Right atrium auricular region (tissue), 2 donors: ENCODE data around the gene MEIS1. TPM values are rescaled to one million over a fixed set of nuclear protein-coding genes. Genes with fewer than 3 reads are reported as not detected.

ENCODE experiments used
- DNase-seq: peaks from one replicate; pipeline ENCODE4 v3.0.0-alpha.2; 2019; ENCODE audit warnings: low spot score
- H3K27ac ChIP-seq, 2 donors: fragments of 200-600 bp; sonication (generic); 1 replicate in 1 of 2; 2 replicates in 1 of 2; pipeline ENCODE4 v1.5.1; 2016 to 2019
- H3K27me3 ChIP-seq, 2 donors: fragments of 200-600 bp; sonication (generic); one replicate each; pipeline versions ENCODE4 v1.5.1 to v1.6.0; 2017 to 2019
- H3K36me3 ChIP-seq: fragments of 200-600 bp; sonication (generic); one replicate; pipeline ENCODE4 v1.5.1; 2016
- H3K4me1 ChIP-seq, 2 donors: fragments of 200-600 bp; sonication (generic); one replicate each; pipeline versions ENCODE4 v1.5.1 to v1.6.0; 2017 to 2019
- H3K4me3 ChIP-seq, 2 donors: fragments of 200-600 bp; sonication (generic); 1 replicate in 1 of 2; 2 replicates in 1 of 2; pipeline ENCODE4 v1.5.1; 2017 to 2019; ENCODE audit warnings: mild to moderate bottlenecking in 1 of 2, moderate library complexity in 1 of 2
- H3K9me3 ChIP-seq, 2 donors: fragments of 200-600 bp; sonication (generic); one replicate each; pipeline ENCODE4 v1.5.1; 2019
- total RNA-seq, 2 donors: library from RNA; depleted of rRNA; stranded (reverse); fragments of >200 nt; gene quantifications; one replicate each; pipeline ENCODE4 v1.1.0, GENCODE V29; 2016
- TF ChIP-seq, protein P1 (sequence below), 2 donors: fragments of 200-600 bp; sonication (generic); IDR thresholded peaks; one replicate each; pipeline ENCODE4 v1.5.1; 2019; ENCODE audit warnings: antibody characterized with exemption in 2 of 2

Gene MEIS1
- total RNA-seq, 2 donors from 2014 or later: 13.6 to 16.7 TPM

DNA sequence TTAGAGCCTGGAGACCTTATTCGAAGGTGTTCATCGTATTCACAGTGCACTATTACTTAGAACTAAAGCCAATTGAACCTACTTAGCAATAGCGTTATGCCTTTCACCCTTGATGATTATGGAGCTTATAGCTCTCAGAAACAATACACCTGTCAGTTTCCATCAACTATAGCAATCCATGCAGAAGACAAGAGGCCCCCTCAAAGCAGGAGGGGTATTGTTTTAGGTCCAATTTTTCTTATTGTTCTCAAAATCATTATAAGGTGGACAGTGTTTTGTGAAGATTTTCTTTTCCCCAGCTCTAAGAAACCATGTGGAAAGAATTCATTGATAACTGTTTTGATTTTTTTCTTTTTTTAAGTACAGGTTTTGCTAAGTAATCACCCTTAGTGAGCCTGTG lies 135.5 kb downstream of the MEIS1 start:
- H3K4me1 ChIP-seq: peaks cover 0 to 2% of the 10 kb centered on the region in 2 donors
- H3K9me3 ChIP-seq: no peaks in the 10 kb centered on the region
- peaks cover 14% of the 10 kb centered on the region for H3K36me3 ChIP-seq
- no peak for DNase-seq
- H3K27me3 ChIP-seq: peaks cover 0 to under 1% of the 10 kb centered on the region in 2 donors
- TF ChIP-seq, protein P1, sequence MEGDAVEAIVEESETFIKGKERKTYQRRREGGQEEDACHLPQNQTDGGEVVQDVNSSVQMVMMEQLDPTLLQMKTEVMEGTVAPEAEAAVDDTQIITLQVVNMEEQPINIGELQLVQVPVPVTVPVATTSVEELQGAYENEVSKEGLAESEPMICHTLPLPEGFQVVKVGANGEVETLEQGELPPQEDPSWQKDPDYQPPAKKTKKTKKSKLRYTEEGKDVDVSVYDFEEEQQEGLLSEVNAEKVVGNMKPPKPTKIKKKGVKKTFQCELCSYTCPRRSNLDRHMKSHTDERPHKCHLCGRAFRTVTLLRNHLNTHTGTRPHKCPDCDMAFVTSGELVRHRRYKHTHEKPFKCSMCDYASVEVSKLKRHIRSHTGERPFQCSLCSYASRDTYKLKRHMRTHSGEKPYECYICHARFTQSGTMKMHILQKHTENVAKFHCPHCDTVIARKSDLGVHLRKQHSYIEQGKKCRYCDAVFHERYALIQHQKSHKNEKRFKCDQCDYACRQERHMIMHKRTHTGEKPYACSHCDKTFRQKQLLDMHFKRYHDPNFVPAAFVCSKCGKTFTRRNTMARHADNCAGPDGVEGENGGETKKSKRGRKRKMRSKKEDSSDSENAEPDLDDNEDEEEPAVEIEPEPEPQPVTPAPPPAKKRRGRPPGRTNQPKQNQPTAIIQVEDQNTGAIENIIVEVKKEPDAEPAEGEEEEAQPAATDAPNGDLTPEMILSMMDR (IDR thresholded peaks at IDR 0.05): no peak
- no peak overlapping the region for H3K27ac ChIP-seq
- no peak overlapping the region for H3K4me3 ChIP-seq

DNA sequence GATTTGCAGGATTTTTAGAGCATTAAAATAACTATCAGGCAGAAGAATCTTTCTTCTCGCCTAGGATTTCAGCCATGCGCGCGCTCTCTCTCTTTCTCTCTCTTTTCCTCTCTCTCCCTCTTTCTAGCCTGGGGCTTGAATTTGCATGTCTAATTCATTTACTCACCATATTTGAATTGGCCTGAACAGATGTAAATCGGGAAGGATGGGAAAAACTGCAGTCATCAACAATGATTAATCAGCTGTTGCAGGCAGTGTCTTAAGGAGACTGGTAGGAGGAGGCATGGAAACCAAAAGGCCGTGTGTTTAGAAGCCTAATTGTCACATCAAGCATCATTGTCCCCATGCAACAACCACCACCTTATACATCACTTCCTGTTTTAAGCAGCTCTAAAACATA lies 137.0 kb downstream of the MEIS1 start:
- no peak for DNase-seq
- H3K36me3 ChIP-seq: peaks cover 14% of the 10 kb centered on the region
- H3K27me3 ChIP-seq: peaks cover 8 to 15% of the 10 kb centered on the region in 2 donors

DNA sequence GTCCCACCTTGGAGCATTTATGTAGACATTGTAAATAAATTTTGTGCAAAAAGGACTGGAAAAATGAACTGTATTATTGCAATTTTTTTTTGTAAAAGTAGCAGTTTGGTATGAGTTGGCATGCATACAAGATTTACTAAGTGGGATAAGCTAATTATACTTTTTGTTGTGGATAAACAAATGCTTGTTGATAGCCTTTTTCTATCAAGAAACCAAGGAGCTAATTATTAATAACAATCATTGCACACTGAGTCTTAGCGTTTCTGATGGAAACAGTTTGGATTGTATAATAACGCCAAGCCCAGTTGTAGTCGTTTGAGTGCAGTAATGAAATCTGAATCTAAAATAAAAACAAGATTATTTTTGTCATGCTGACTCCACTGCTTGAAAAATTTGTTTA lies 137.5 kb downstream of the MEIS1 start:
- TF ChIP-seq, protein P1 (IDR thresholded peaks at IDR 0.05): no peak
- Histone ChIP-seq H3K9me3 (no peaks in the 10 kb centered on the region), H3K27me3 (peaks cover 13 to 20% of the 10 kb centered on the region in 2 donors), H3K27ac (no peak overlapping the region), H3K36me3 (peaks cover 14% of the 10 kb centered on the region), H3K4me3 (no peak overlapping the region), H3K4me1 (peaks cover 0 to 21% of the 10 kb centered on the region in 2 donors)
- DNase-seq: no peak

More for the DNA sequence above, 137.0 kb downstream of the MEIS1 start:
- H3K27ac ChIP-seq: no peak overlapping the region
- H3K4me3 ChIP-seq: no peak overlapping the region
- TF ChIP-seq, protein P1 (IDR thresholded peaks at IDR 0.05): no peak
- peaks cover 0 to 16% of the 10 kb centered on the region in 2 donors for H3K4me1 ChIP-seq
- no peaks in the 10 kb centered on the region for H3K9me3 ChIP-seq

DNA sequence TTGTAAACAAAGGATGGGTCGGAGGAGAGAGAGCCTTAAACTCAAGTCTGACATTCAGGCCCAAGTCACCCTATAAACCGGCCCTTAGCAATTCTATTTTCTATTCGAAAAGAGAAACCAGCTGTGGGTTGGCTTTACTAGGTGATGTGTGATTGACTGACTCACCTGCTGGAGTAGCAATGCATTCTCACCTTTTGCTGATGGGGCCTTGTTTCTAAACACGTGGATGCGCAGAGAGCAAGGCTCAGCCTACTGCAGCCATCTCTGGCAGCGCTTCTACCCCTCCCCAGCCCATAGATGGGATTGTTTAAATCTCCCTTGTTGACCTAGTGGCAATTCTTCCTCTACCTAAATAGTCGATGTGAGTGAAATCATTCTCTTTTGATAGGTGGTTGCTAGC lies 138.5 kb downstream of the MEIS1 start:
- Histone ChIP-seq H3K9me3 (no peaks in the 10 kb centered on the region), H3K36me3 (peaks cover 14% of the 10 kb centered on the region), H3K4me3 (no peak overlapping the region), H3K27ac (peak overlapping the region in 1 of 2 donors; percentile 34), H3K27me3 (peaks cover 16 to 30% of the 10 kb centered on the region in 2 donors), H3K4me1 (peaks cover 0 to 23% of the 10 kb centered on the region in 2 donors)
- TF ChIP-seq, protein P1 (IDR thresholded peaks at IDR 0.05): no peak
- no peak for DNase-seq

DNA sequence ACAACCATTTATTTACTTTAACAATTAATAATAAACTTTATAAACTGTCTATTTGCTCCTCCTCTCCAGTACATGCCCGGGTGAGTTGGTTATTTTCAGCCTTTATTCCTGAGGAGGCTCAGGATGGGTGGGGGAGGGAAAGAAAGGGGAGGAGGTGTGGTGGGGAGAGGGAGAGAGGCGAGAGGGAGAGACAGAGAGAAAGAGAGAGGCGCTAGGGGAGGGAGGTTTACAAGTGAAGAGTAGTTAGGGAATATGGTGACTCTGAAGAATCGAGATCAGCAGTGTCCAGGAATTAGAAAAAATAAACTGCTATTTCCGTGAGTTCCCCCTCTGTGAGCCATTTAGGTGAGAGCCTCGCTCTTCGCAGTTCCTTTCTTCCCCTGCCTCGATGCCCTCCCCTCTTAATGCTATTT lies 138.9 kb downstream of the MEIS1 start:
- no peak for DNase-seq
- H3K4me3 ChIP-seq: peak overlapping the region in 1 of 2 donors; percentile 7
- TF ChIP-seq, protein P1 (IDR thresholded peaks at IDR 0.05): no peak
- H3K4me1 ChIP-seq: peaks cover 0 to 23% of the 10 kb centered on the region in 2 donors
- H3K36me3 ChIP-seq: peaks cover 12% of the 10 kb centered on the region
- peak overlapping the region in 1 of 2 donors; percentile 34 for H3K27ac ChIP-seq
- H3K9me3 ChIP-seq: no peaks in the 10 kb centered on the region
- H3K27me3 ChIP-seq: peaks cover 20 to 34% of the 10 kb centered on the region in 2 donors
